IMR-90 (cell line): ENCODE measurements around the gene RPE. TPM values are rescaled to one million over a fixed set of nuclear protein-coding genes. Genes with fewer than 3 reads are reported as not detected.

Experiments
- ATAC-seq: fragments of 200-7000 bp; cut with Tn5 transposase; 2 replicates; pipeline ENCODE4 v1.9.1; 2020; ENCODE audit warnings: low read depth, mild to moderate bottlenecking, moderate library complexity
- BruUV-seq: library from RNA; stranded (reverse); fragments of 400-500 nt; replicated peaks from 2 replicates; lab custom pipeline; 2021; lab: Mats Ljungman, UMichigan
- CTCF ChIA-PET: fragments of 300-600 bp; formaldehyde crosslinking; extraction: SDS; loops from one replicate; lab custom pipeline; 2021; ENCODE audit warnings: antibody characterized with exemption; lab: Yijun Ruan, JAX
- POLR2A ChIA-PET: fragments of 300-600 bp; sonication (Branson Sonifier 250); formaldehyde crosslinking; loops from one replicate; lab custom pipeline; 2022; ENCODE audit warnings: antibody characterized with exemption; ENCODE audit not compliant: unreplicated experiment; lab: Charles Lee
- DNase-seq: peaks from one replicate; pipeline ENCODE4 v3.0.0; 2013
- H2AFZ ChIP-seq: replicated peaks from 2 replicates; pipeline ENCODE3; 2013; ENCODE audit warnings: low read length, mild to moderate bottlenecking; ENCODE audit not compliant: poor library complexity
- H2AK5ac ChIP-seq: 2 replicates; pipeline ENCODE4 v1.6.1; 2013; ENCODE audit warnings: low read depth, low read length, inconsistent platforms
- H2AK9ac ChIP-seq: replicated peaks from 2 replicates; pipeline ENCODE3; 2013; ENCODE audit warnings: mild to moderate bottlenecking, low read depth, low read length, moderate library complexity; ENCODE audit not compliant: poor library complexity
- H2BK120ac ChIP-seq: 2 replicates; pipeline ENCODE4 v1.6.1; 2013; ENCODE audit warnings: low read depth, low read length, inconsistent platforms
- H2BK15ac ChIP-seq: 3 replicates; pipeline ENCODE4 v1.6.1; 2013; ENCODE audit warnings: low read depth, low read length, inconsistent platforms
- H2BK20ac ChIP-seq: 2 replicates; pipeline ENCODE4 v1.6.1; 2013; ENCODE audit warnings: low read depth, mild to moderate bottlenecking, inconsistent platforms, low read length, moderate library complexity
- H2BK5ac ChIP-seq: 2 replicates; pipeline ENCODE4 v1.6.1; 2013; ENCODE audit warnings: mild to moderate bottlenecking, low read depth, low read length, inconsistent platforms; ENCODE audit not compliant: poor library complexity, severe bottlenecking
- H3K14ac ChIP-seq: replicated peaks from 2 replicates; pipeline ENCODE4 v1.6.1; 2013; ENCODE audit warnings: low read depth, low read length, inconsistent platforms
- H3K18ac ChIP-seq: 2 replicates; pipeline ENCODE4 v1.6.1; 2013; ENCODE audit warnings: low read depth, low read length, control low read depth
- H3K23ac ChIP-seq: 2 replicates; pipeline ENCODE4 v1.6.1; 2013; ENCODE audit warnings: low read depth, low read length, inconsistent platforms
- H3K27ac ChIP-seq: 2 replicates; pipeline ENCODE4 v1.5.1; 2013; ENCODE audit warnings: mild to moderate bottlenecking, control low read depth, low read length; ENCODE audit not compliant: insufficient read depth
- H3K27me3 ChIP-seq: 2 replicates; pipeline ENCODE4 v1.6.1; 2013; ENCODE audit warnings: low read length; ENCODE audit not compliant: control insufficient read depth, insufficient read depth
- H3K36me3 ChIP-seq: 2 replicates; pipeline ENCODE4 v1.6.1; 2013; ENCODE audit warnings: low read length, mixed read lengths; ENCODE audit not compliant: control insufficient read depth, insufficient read depth
- H3K4ac ChIP-seq: 2 replicates; pipeline ENCODE4 v1.6.1; 2013; ENCODE audit warnings: low read depth, low read length, inconsistent platforms
- H3K4me1 ChIP-seq: 2 replicates; pipeline ENCODE4 v1.6.1; 2013; ENCODE audit warnings: low read length, mixed read lengths; ENCODE audit not compliant: control insufficient read depth, insufficient read depth
- H3K4me2 ChIP-seq: 2 replicates; pipeline ENCODE4 v1.6.1; 2013; ENCODE audit warnings: low read depth, mild to moderate bottlenecking, control low read depth, low read length, moderate library complexity
- H3K4me3 ChIP-seq: 2 replicates; pipeline ENCODE4 v1.5.1; 2013; ENCODE audit warnings: low read depth, mild to moderate bottlenecking, control low read depth, low read length, moderate library complexity; ENCODE audit not compliant: insufficient read depth
- H3K56ac ChIP-seq: 2 replicates; pipeline ENCODE4 v1.6.1; 2013; ENCODE audit warnings: low read length, inconsistent platforms; ENCODE audit not compliant: insufficient read depth; ENCODE audit errors: extremely low read depth
- H3K79me1 ChIP-seq, 2 experiments: 2 replicates each; pipeline ENCODE4 v1.6.1; 2013; ENCODE audit warnings: low read length in 2 of 2, inconsistent platforms in 1 of 2, low read depth in 1 of 2
- H3K9ac ChIP-seq: 2 replicates; pipeline ENCODE4 v1.6.1; 2013; ENCODE audit warnings: low read depth, low read length, control low read depth
- H3K9me1 ChIP-seq: 2 replicates; pipeline ENCODE4 v1.6.1; 2013; ENCODE audit warnings: low read length, inconsistent platforms; ENCODE audit not compliant: insufficient read depth
- H3K9me3 ChIP-seq: 2 replicates; pipeline ENCODE4 v1.6.1; 2013; ENCODE audit warnings: low read length; ENCODE audit not compliant: control insufficient read depth, insufficient read depth
- H4K20me1 ChIP-seq: 2 replicates; pipeline ENCODE4 v1.6.1; 2013; ENCODE audit warnings: low read length, inconsistent platforms; ENCODE audit not compliant: insufficient read depth
- H4K5ac ChIP-seq: 2 replicates; pipeline ENCODE4 v1.6.1; 2013; ENCODE audit warnings: mild to moderate bottlenecking, low read depth, low read length, control low read depth
- H4K8ac ChIP-seq, 2 experiments: 2 replicates each; pipeline ENCODE4 v1.6.1; 2013; ENCODE audit warnings: low read depth in 2 of 2, low read length in 2 of 2, control low read depth in 1 of 2, inconsistent platforms in 1 of 2
- H4K91ac ChIP-seq: 2 replicates; pipeline ENCODE4 v1.6.1; 2013; ENCODE audit warnings: low read depth, low read length, inconsistent platforms; ENCODE audit not compliant: insufficient read depth
- BHLHE40 ChIP-seq: fragments of 150-350 bp; IDR thresholded peaks from 2 replicates; pipeline ENCODE4 v1.6.1; 2016; ENCODE audit warnings: mild to moderate bottlenecking, low read depth, low read length
- CEBPB ChIP-seq: IDR thresholded peaks from 2 replicates; pipeline ENCODE4 v1.6.1; 2012; ENCODE audit warnings: low read depth, low read length, improper control_type of control experiment
- CHD1 ChIP-seq: IDR thresholded peaks from 2 replicates; pipeline ENCODE4 v1.6.1; 2012; ENCODE audit warnings: low read depth, low read length, improper control_type of control experiment
- FOS ChIP-seq: fragments of 150-350 bp; IDR thresholded peaks from 2 replicates; pipeline ENCODE4 v1.6.1; 2016; ENCODE audit warnings: low read depth, low read length
- MAFK ChIP-seq: IDR thresholded peaks from 2 replicates; pipeline ENCODE4 v1.6.1; 2012; ENCODE audit warnings: low read depth, low read length, improper control_type of control experiment
- MAZ ChIP-seq: IDR thresholded peaks from 2 replicates; pipeline ENCODE4 v1.6.1; 2012; ENCODE audit warnings: low read depth, mild to moderate bottlenecking, low read length, improper control_type of control experiment, moderate library complexity, borderline replicate concordance
- MXI1 ChIP-seq: IDR thresholded peaks from 2 replicates; pipeline ENCODE4 v1.6.1; 2012; ENCODE audit warnings: low read depth, mild to moderate bottlenecking, low read length, moderate library complexity, borderline replicate concordance
- NFE2L2 ChIP-seq: fragments of 150-350 bp; IDR thresholded peaks from 2 replicates; pipeline ENCODE4 v1.6.1; 2016; ENCODE audit warnings: low read depth, mild to moderate bottlenecking, low read length
- POLR2A ChIP-seq: IDR thresholded peaks from 2 replicates; pipeline ENCODE4 v1.6.1; 2012; ENCODE audit warnings: mild to moderate bottlenecking, low read depth, low read length
- RAD21 ChIP-seq: IDR thresholded peaks from 2 replicates; pipeline ENCODE4 v1.6.1; 2012; ENCODE audit warnings: low read length, improper control_type of control experiment
- RCOR1 ChIP-seq: IDR thresholded peaks from 2 replicates; pipeline ENCODE4 v1.6.1; 2012; ENCODE audit warnings: mild to moderate bottlenecking, low read length, improper control_type of control experiment; ENCODE audit not compliant: insufficient replicate concordance
- RFX5 ChIP-seq: IDR thresholded peaks from 2 replicates; pipeline ENCODE4 v1.8.0; 2012; ENCODE audit warnings: low read depth, mild to moderate bottlenecking, low read length, moderate library complexity
- SMC3 ChIP-seq: fragments of 150-350 bp; IDR thresholded peaks from 2 replicates; pipeline ENCODE4 v1.6.1; 2016; ENCODE audit warnings: low read depth, mild to moderate bottlenecking, antibody characterized with exemption, low read length, moderate library complexity
- WGBS, 2 experiments: methylation state at CpG; one replicate each; pipeline versions ENCODE4 v1.1.5 to v1.1.7; 2013; ENCODE audit warnings: missing lambda C conversion rate in 2 of 2; ENCODE audit not compliant: insufficient read length in 1 of 2; ENCODE audit errors: extremely low coverage in 2 of 2; 5-methylcytosine and 5-hydroxymethylcytosine counted together
- dilution Hi-C: fragments of 300-500 bp; cut with HindIII; formaldehyde crosslinking; loops from one replicate; pipeline ENCODE4 v1.14.3; 2018; ENCODE audit warnings: low sequenced_read_pairs; ENCODE audit not compliant: unreplicated experiment
- in situ Hi-C: fragments of 300-500 bp; cut with MboI; formaldehyde crosslinking; loops from 3 replicates; pipeline ENCODE4 v1.14.3; 2019; ENCODE audit warnings: low sequenced_read_pairs, inconsistent platforms, mixed read lengths
- intact Hi-C: fragments of 100-400 bp; cut with micrococcal nuclease; formaldehyde crosslinking; loops from 2 replicates; pipeline ENCODE4 v1.10.0; 2022
- polyA plus RNA-seq, 3 experiments: library from polyadenylated mRNA; depleted of rRNA; stranded (reverse); fragments of >200 nt; gene quantifications; 2 replicates each; pipeline ENCODE4 v1.2.3, GENCODE V29; 2012; ENCODE audit warnings: low replicate concordance in 1 of 3
- total RNA-seq: library from RNA; depleted of rRNA; stranded (reverse); fragments of >200 nt; gene quantifications from 2 replicates; pipeline ENCODE4 v1.2.3, GENCODE V29; 2012
- TF ChIP-seq, protein P1 (sequence below): fragments of 150-350 bp; IDR thresholded peaks from 2 replicates; pipeline ENCODE4 v1.6.1; 2017; ENCODE audit warnings: mild to moderate bottlenecking, antibody characterized with exemption, low read length, low read depth
- TF ChIP-seq, protein P2 (sequence below): fragments of 150-350 bp; IDR thresholded peaks from 2 replicates; pipeline ENCODE4 v1.6.1; 2016; ENCODE audit warnings: low read depth, mild to moderate bottlenecking, low read length, moderate library complexity, borderline replicate concordance
- TF ChIP-seq, protein P3 (sequence below): conservative IDR thresholded peaks from 2 replicates; pipeline ENCODE4 v1.5.1; 2012; ENCODE audit warnings: mild to moderate bottlenecking, low read depth, low read length, improper control_type of control experiment

Gene RPE
- total and polyA plus RNA-seq, 2 of the 4 experiments (the other 2 are of a cell fraction) = 66.7 to 339 TPM

DNA sequence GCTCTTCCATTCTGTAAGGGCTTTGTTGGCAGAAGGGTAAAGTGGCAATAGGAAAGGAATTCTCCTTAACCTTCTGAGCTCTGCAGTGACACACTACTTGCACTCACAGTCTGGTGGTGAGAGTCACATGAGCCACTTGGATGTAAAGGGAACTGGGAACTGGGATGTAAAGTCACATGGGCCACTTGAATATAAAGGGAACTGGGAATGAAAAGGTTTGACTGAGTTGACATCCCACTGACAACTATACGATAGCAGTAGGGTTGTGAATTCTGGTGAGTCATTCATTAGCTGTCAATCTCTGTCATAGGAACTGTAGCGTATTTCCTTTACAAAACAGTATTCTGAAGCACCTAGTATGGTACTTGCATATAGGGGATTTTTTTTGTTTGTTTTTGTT is 5.5 kb downstream of the RPE start:
- no peak overlapping the region for H4K5ac ChIP-seq
- no peak overlapping the region for H2BK5ac ChIP-seq
- H3K4me3 ChIP-seq = no peak overlapping the region
- H4K91ac ChIP-seq = no peak overlapping the region
- H2AK5ac ChIP-seq = no peak overlapping the region
- H4K8ac ChIP-seq = no peak overlapping the region
- WGBS, 2 experiments = no CpG with 5 or more reads among the region's 2 CpGs
- no peak overlapping the region for H2AFZ ChIP-seq
- H3K36me3 ChIP-seq = peaks cover 19% of the 10 kb centered on the region
- TF ChIP-seq POLR2A = no peak
- TF ChIP-seq RCOR1 = no peak
- no peak for TF ChIP-seq MXI1
- no peak for TF ChIP-seq RFX5
- no peak for TF ChIP-seq CHD1
- TF ChIP-seq NFE2L2 = no peak
- no peak for TF ChIP-seq MAZ
- TF ChIP-seq CEBPB = no peak
- TF ChIP-seq, protein P1, sequence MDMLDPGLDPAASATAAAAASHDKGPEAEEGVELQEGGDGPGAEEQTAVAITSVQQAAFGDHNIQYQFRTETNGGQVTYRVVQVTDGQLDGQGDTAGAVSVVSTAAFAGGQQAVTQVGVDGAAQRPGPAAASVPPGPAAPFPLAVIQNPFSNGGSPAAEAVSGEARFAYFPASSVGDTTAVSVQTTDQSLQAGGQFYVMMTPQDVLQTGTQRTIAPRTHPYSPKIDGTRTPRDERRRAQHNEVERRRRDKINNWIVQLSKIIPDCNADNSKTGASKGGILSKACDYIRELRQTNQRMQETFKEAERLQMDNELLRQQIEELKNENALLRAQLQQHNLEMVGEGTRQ = no peak
- TF ChIP-seq RAD21 = no peak
- no peak for TF ChIP-seq FOS
- TF ChIP-seq, protein P2, sequence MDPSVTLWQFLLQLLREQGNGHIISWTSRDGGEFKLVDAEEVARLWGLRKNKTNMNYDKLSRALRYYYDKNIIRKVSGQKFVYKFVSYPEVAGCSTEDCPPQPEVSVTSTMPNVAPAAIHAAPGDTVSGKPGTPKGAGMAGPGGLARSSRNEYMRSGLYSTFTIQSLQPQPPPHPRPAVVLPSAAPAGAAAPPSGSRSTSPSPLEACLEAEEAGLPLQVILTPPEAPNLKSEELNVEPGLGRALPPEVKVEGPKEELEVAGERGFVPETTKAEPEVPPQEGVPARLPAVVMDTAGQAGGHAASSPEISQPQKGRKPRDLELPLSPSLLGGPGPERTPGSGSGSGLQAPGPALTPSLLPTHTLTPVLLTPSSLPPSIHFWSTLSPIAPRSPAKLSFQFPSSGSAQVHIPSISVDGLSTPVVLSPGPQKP = no peak
- no peak for TF ChIP-seq BHLHE40
- no peak for TF ChIP-seq SMC3
- TF ChIP-seq, protein P3, sequence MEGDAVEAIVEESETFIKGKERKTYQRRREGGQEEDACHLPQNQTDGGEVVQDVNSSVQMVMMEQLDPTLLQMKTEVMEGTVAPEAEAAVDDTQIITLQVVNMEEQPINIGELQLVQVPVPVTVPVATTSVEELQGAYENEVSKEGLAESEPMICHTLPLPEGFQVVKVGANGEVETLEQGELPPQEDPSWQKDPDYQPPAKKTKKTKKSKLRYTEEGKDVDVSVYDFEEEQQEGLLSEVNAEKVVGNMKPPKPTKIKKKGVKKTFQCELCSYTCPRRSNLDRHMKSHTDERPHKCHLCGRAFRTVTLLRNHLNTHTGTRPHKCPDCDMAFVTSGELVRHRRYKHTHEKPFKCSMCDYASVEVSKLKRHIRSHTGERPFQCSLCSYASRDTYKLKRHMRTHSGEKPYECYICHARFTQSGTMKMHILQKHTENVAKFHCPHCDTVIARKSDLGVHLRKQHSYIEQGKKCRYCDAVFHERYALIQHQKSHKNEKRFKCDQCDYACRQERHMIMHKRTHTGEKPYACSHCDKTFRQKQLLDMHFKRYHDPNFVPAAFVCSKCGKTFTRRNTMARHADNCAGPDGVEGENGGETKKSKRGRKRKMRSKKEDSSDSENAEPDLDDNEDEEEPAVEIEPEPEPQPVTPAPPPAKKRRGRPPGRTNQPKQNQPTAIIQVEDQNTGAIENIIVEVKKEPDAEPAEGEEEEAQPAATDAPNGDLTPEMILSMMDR = no peak
- no peak for TF ChIP-seq MAFK
- ChIA-PET CTCF (no interaction called here), POLR2A (no interaction called here)
- intact Hi-C loops (no loop called here), dilution Hi-C loops (no loop called here), in situ Hi-C loops (no loop called here)
- H3K18ac ChIP-seq = no peak overlapping the region
- no peak overlapping the region for H2BK15ac ChIP-seq
- no peak overlapping the region for H2BK20ac ChIP-seq
- no peak overlapping the region for H3K14ac ChIP-seq
- H3K4me1 ChIP-seq = peaks cover 5% of the 10 kb centered on the region
- H3K4ac ChIP-seq = no peak overlapping the region
- H3K79me1 ChIP-seq = peaks cover 5 to 25% of the 10 kb centered on the region in 2 experiments; a peak in 3 of 4 replicates
- no peak overlapping the region for H3K9ac ChIP-seq
- no peak overlapping the region for H2BK120ac ChIP-seq
- peak; percentile 10 for DNase-seq
- H3K23ac ChIP-seq = no peak overlapping the region
- no TSS peak for BruUV-seq
- no peak overlapping the region for H2AK9ac ChIP-seq
- no peaks in the 10 kb centered on the region for H3K9me3 ChIP-seq
- no peaks in the 10 kb centered on the region for H3K9me1 ChIP-seq
- ATAC-seq = no peak
- H3K4me2 ChIP-seq = no peak overlapping the region
- H3K56ac ChIP-seq = no peak overlapping the region
- no peaks in the 10 kb centered on the region for H3K27me3 ChIP-seq
- H4K20me1 ChIP-seq = peaks cover 12% of the 10 kb centered on the region; the same call in 1 of the 2 replicates
- H3K27ac ChIP-seq = no peak overlapping the region
